ENCODE data around the gene EXOSC3. TPM values are rescaled to one million over a fixed set of nuclear protein-coding genes. Genes with fewer than 3 reads are reported as not detected.

The EXOSC3 gene
- total RNA-seq, 4 donors from 2014 or later: 24.8 to 47.3 (median 39.5) TPM

- no peak for ATAC-seq (ENCODE audit: low FRiP score)
- DNase-seq (ENCODE audit: low spot score): no peak
- TF ChIP-seq, protein P1, sequence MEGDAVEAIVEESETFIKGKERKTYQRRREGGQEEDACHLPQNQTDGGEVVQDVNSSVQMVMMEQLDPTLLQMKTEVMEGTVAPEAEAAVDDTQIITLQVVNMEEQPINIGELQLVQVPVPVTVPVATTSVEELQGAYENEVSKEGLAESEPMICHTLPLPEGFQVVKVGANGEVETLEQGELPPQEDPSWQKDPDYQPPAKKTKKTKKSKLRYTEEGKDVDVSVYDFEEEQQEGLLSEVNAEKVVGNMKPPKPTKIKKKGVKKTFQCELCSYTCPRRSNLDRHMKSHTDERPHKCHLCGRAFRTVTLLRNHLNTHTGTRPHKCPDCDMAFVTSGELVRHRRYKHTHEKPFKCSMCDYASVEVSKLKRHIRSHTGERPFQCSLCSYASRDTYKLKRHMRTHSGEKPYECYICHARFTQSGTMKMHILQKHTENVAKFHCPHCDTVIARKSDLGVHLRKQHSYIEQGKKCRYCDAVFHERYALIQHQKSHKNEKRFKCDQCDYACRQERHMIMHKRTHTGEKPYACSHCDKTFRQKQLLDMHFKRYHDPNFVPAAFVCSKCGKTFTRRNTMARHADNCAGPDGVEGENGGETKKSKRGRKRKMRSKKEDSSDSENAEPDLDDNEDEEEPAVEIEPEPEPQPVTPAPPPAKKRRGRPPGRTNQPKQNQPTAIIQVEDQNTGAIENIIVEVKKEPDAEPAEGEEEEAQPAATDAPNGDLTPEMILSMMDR (IDR thresholded peaks at IDR 0.05): no peak
Measured at GRCh38 chr9:37746448-37747270, 38.2 kb downstream of the EXOSC3 start.

- ATAC-seq (ENCODE audit: low FRiP score) (no peak), DNase-seq (ENCODE audit: low spot score) (no peak)
- TF ChIP-seq, protein P1 (IDR thresholded peaks at IDR 0.05): no peak
Measured at GRCh38 chr9:37745970-37746369, 38.9 kb downstream of the EXOSC3 start.

DNA sequence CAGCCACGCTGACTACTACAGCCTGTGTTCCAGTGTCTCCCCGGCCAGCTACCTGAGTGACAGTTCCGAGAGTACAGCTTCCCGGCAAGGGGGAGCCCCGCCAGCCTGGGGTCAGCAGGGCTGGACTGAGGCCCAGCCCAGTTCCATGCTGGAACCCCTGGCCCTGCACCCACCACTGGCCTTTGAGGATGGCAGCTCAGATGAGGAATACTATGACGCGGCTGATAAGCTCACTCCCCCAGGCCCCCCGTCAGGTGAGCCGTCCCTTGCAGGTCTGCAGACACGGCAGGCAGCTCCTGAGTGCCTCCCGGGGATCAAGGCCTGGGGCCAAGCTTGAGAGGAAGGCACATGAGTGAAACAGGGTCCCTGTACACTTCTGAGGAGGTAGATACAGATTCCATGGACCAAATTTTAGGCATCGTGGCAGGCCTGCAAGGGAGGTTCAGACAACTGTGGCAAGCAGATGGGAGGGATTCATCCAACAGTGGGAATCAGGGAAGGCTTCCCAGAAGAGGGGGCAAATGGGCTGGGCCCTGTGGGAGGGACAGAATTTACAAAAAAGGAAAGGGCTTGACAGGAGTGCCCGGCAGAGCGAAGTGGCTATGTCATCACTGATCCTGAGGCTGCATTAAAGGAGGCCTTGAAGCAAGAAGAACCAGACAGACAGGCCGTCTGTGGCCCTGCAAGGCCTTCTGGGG is 44.1 kb downstream of the EXOSC3 start:
- ATAC-seq (ENCODE audit: low FRiP score) (no peak), DNase-seq (ENCODE audit: low spot score) (no peak)
- TF ChIP-seq, protein P1 (IDR thresholded peaks at IDR 0.05): no peak

- no peak for DNase-seq (ENCODE audit: low spot score)
- no peak for ATAC-seq (ENCODE audit: low FRiP score)
- TF ChIP-seq, protein P1 (IDR thresholded peaks at IDR 0.05): no peak
Measured at GRCh38 chr9:37740128-37740527, 44.7 kb downstream of the EXOSC3 start.

- ATAC-seq (ENCODE audit: low FRiP score): no peak
Measured at GRCh38 chr9:37739222-37739621, 45.6 kb downstream of the EXOSC3 start.

DNA sequence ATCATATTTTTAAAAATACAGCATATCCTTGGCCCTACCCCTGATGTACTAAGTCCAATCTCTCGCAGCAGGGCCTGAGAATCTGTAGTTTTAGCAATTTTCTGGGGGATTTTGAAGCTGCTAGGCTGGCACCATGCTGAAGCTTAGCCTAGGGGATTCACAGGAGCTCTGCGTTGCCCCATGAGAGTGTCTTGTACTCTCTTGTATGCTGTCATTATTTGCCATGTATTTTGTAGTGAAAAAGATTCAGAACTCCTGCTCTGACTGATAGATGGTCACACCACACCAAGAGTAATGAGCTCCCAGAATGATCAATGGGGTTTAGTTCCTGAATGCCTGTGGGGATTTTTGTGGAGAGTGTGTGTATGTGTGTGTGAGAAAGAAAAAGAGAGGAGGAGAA is 51.9 kb downstream of the EXOSC3 start:
- ATAC-seq (ENCODE audit: low FRiP score) (no peak), DNase-seq (ENCODE audit: low spot score) (no peak)
- TF ChIP-seq, protein P1 (IDR thresholded peaks at IDR 0.05): no peak

More at GRCh38 chr9:37739222-37739621, 45.6 kb downstream of the EXOSC3 start:
- TF ChIP-seq, protein P1 (IDR thresholded peaks at IDR 0.05): no peak
- no peak for DNase-seq (ENCODE audit: low spot score)

Measured in omental fat pad (tissue), 4 donors.